ENCODE data around the gene EEIG1.

- TF ChIP-seq POLR2A (IDR thresholded peaks at IDR 0.05) (no peak), CTCF (IDR thresholded peaks at IDR 0.05) (no peak)
Observed at GRCh38 chr9:127968042-127968441, 12.7 kb downstream of the EEIG1 start.
